GM12878 (cell line): ENCODE data around the gene S1PR2. TPM values are rescaled to one million over a fixed set of nuclear protein-coding genes. Genes with fewer than 3 reads are reported as not detected.

Experiments
- ATAC-seq: fragments of 200-7000 bp; cut with Tn5 transposase; 3 replicates; pipeline ENCODE4 v1.9.1; 2020; ENCODE audit warnings: mild to moderate bottlenecking, moderate library complexity
- BruUV-seq: library from RNA; stranded (reverse); fragments of 400-500 nt; replicated peaks from 2 replicates; lab custom pipeline; 2021; lab: Mats Ljungman, UMichigan
- CTCF ChIA-PET: fragments of 300-600 bp; sonication (Branson Sonifier 250); formaldehyde crosslinking; extraction: SDS; loops from one replicate; lab custom pipeline; 2021; ENCODE audit warnings: inconsistent platforms; lab: Yijun Ruan, JAX
- POLR2A ChIA-PET: fragments of 350-600 bp; formaldehyde crosslinking; extraction: SDS; loops from one replicate; lab custom pipeline; 2021; ENCODE audit warnings: inconsistent platforms; lab: Charles Lee
- RAD21 ChIA-PET: fragments of 300-600 bp; sonication (Branson Sonifier 250); formaldehyde crosslinking; loops from one replicate; lab custom pipeline; 2023; ENCODE audit warnings: antibody characterized with exemption; ENCODE audit not compliant: unreplicated experiment; lab: Charles Lee
- SMC1A ChIA-PET: fragments of 300-600 bp; sonication (Branson Sonifier 250); formaldehyde crosslinking; loops from one replicate; lab custom pipeline; 2023; ENCODE audit not compliant: unreplicated experiment, uncharacterized antibody; lab: Charles Lee
- DNase-seq: peaks from one replicate; pipeline ENCODE4 v3.0.0-alpha.2; 2011; ENCODE audit warnings: low read depth, low spot score
- FAIRE-seq: peaks from 3 replicates; lab custom pipeline; 2011; peaks lifted over from hg19 to GRCh38; lab: Jason Lieb, UNC
- H2AFZ ChIP-seq: 2 replicates; pipeline ENCODE4 v1.6.0; 2011; ENCODE audit warnings: low read depth, low read length, control low read depth; ENCODE audit not compliant: control insufficient read depth
- H3K27ac ChIP-seq: 2 replicates; pipeline ENCODE4 v1.5.1; 2011; ENCODE audit warnings: control low read depth; ENCODE audit not compliant: control insufficient read depth, insufficient read depth
- H3K27me3 ChIP-seq, 2 experiments: replicated peaks in 1 of 2; 2 replicates each; pipeline versions ENCODE4 v1.6.0 to v1.6.1; 2011; ENCODE audit warnings: low read length in 1 of 2; ENCODE audit not compliant: control insufficient read depth in 2 of 2, insufficient read depth in 2 of 2
- H3K36me3 ChIP-seq, 2 experiments: 2 replicates each; pipeline ENCODE4 v1.5.1; 2011; ENCODE audit warnings: low read length in 1 of 2; ENCODE audit not compliant: control insufficient read depth in 2 of 2, insufficient read depth in 2 of 2
- H3K4me1 ChIP-seq: 2 replicates; pipeline ENCODE4 v1.6.1; 2011; ENCODE audit warnings: mild to moderate bottlenecking, low read length, moderate library complexity, mixed read lengths; ENCODE audit not compliant: control insufficient read depth, insufficient read depth
- H3K4me2 ChIP-seq: 2 replicates; pipeline ENCODE4 v1.6.0; 2011; ENCODE audit warnings: control low read depth; ENCODE audit not compliant: control insufficient read depth, insufficient read depth
- H3K4me3 ChIP-seq: fragments of 200-600 bp; sonication (generic); 2 replicates; pipeline ENCODE4 v1.5.1; 2016
- H3K79me2 ChIP-seq: 2 replicates; pipeline ENCODE4 v1.6.0; 2011; ENCODE audit warnings: low read length; ENCODE audit not compliant: control insufficient read depth, insufficient read depth
- H3K9ac ChIP-seq: 2 replicates; pipeline ENCODE4 v1.8.0; 2011; ENCODE audit warnings: low read length, control low read depth, mixed read lengths; ENCODE audit not compliant: control insufficient read depth, insufficient read depth
- H3K9me3 ChIP-seq: replicated peaks from 3 replicates; pipeline ENCODE4 v1.5.1; 2011; ENCODE audit warnings: mild to moderate bottlenecking, low read length; ENCODE audit not compliant: control insufficient read depth, insufficient read depth
- H4K20me1 ChIP-seq: 2 replicates; pipeline ENCODE4 v1.6.0; 2011; ENCODE audit not compliant: control insufficient read depth, insufficient read depth
- CHD4 ChIP-seq: fragments of 200-600 bp; sonication (generic); IDR thresholded peaks from 2 replicates; pipeline ENCODE4 v1.6.1; 2016; ENCODE audit warnings: mild to moderate bottlenecking
- CREB1 ChIP-seq: IDR thresholded peaks from 2 replicates; pipeline ENCODE4 v1.6.1; 2012; ENCODE audit warnings: low read depth, mild to moderate bottlenecking, inconsistent platforms
- CUX1 ChIP-seq: IDR thresholded peaks from 2 replicates; pipeline ENCODE4 v1.6.1; 2012; ENCODE audit warnings: improper control_type of control experiment, low read depth, low read length; ENCODE audit not compliant: insufficient replicate concordance
- FOXM1 ChIP-seq: IDR thresholded peaks from 2 replicates; pipeline ENCODE4 v1.6.1; 2012; ENCODE audit warnings: low read depth, mild to moderate bottlenecking, inconsistent platforms, low read length, moderate library complexity
- HCFC1 ChIP-seq: fragments of 150-350 bp; IDR thresholded peaks from 2 replicates; pipeline ENCODE4 v1.6.1; 2014; ENCODE audit warnings: low read length
- HSF1 ChIP-seq: fragments of 150-350 bp; IDR thresholded peaks from 2 replicates; pipeline ENCODE4 v1.6.1; 2014; ENCODE audit warnings: mild to moderate bottlenecking, low read depth, low read length
- PBX3 ChIP-seq: IDR thresholded peaks from 2 replicates; pipeline ENCODE4 v1.6.1; 2011; ENCODE audit warnings: mild to moderate bottlenecking, low read depth, low read length, moderate library complexity; ENCODE audit not compliant: insufficient replicate concordance
- STAT1 ChIP-seq: fragments of 450-650 bp; conservative IDR thresholded peaks from 2 replicates; pipeline ENCODE4 v1.6.1; 2014; ENCODE audit warnings: antibody characterized with exemption, mild to moderate bottlenecking
- WRNIP1 ChIP-seq: IDR thresholded peaks from 2 replicates; pipeline ENCODE4 v1.6.1; 2011; ENCODE audit warnings: low read depth, low read length, improper control_type of control experiment, borderline replicate concordance
- ZBED1 ChIP-seq: IDR thresholded peaks from 2 replicates; pipeline ENCODE4 v1.6.1; 2016; ENCODE audit warnings: borderline replicate concordance
- WGBS: methylation state at CpG from one replicate; pipeline ENCODE4 v1.1.6; 2016; ENCODE audit warnings: low lambda C conversion rate; ENCODE audit not compliant: insufficient replicate concordance, insufficient coverage; ENCODE audit errors: missing lambda C conversion rate; 5-methylcytosine and 5-hydroxymethylcytosine counted together
- in situ Hi-C: fragments of 300-500 bp; cut with MboI; formaldehyde crosslinking; loops from 9 replicates; pipeline ENCODE4 v1.14.3; 2018; ENCODE audit warnings: mixed read lengths
- intact Hi-C: fragments of 100-400 bp; cut with micrococcal nuclease; formaldehyde crosslinking; loops from one replicate; pipeline ENCODE4 v1.14.2; 2022; ENCODE audit not compliant: unreplicated experiment
- polyA plus RNA-seq, 11 experiments: library from polyadenylated mRNA; depleted of rRNA in 4 of 11; unstranded in 6 of 11; stranded (reverse) in 5 of 11; fragments of >200 nt; fragmentation: Nextera tagmentation in 4 of 11; fragmentation: Illumina TruSeq in 1 of 11; extraction: Ambion mirVana in 4 of 11; extraction: Trizol in 1 of 11; gene quantifications; 1 replicate in 1 of 11; 2 replicates in 10 of 11; pipeline versions ENCODE4 v1.2.1 to v1.2.3, GENCODE V29; 2011 to 2016; ENCODE audit warnings: inconsistent platforms in 2 of 11, missing spikeins in 2 of 11, low read depth in 1 of 11
- total RNA-seq, 4 experiments: library from RNA; depleted of rRNA in 3 of 4; stranded (reverse); fragments of >200 nt in 3 of 4; fragmentation: Illumina TruSeq in 1 of 4; extraction: Trizol in 1 of 4; gene quantifications; 2 replicates each; pipeline versions ENCODE4 v1.2.1 to v1.2.3, GENCODE V29; 2013 to 2021
- TF ChIP-seq, protein P1 (sequence below): fragments of 450-650 bp; IDR thresholded peaks from 2 replicates; pipeline ENCODE4 v1.6.1; 2017; ENCODE audit warnings: mild to moderate bottlenecking, moderate library complexity

The S1PR2 gene
- total and polyA plus RNA-seq, 10 of the 15 experiments (the other 5 are each of a cell fraction or from before 2014, with no cell fraction given) = 4.9 to 26.8 (median 11.6) TPM

- no peaks in the 10 kb centered on the region for H3K27me3 ChIP-seq
- peaks cover 35% of the 10 kb centered on the region for H3K4me1 ChIP-seq
- no peak overlapping the region for H3K27ac ChIP-seq
- DNase-seq (no peak), FAIRE-seq (no peak), ATAC-seq (no peak)
- peaks cover 8 to 11% of the 10 kb centered on the region in 2 experiments; a peak in 3 of 4 replicates for H3K36me3 ChIP-seq
- CTCF ChIA-PET = interaction anchor here (0.5 to 9.8 kb wide), 6 partner anchors 9 to 35 kb away, joined by 3 to 148 read pairs (median 6); partner anchors contain the start of gene MRPL4
- SMC1A ChIA-PET = interaction anchor here (0.9 to 8.8 kb wide), 6 partner anchors 16 to 34 kb away, joined by 3 to 78 read pairs (median 4); partner anchors contain the start of gene DNMT1
- H4K20me1 ChIP-seq = no peaks in the 10 kb centered on the region
- intact Hi-C loops (no loop called here), in situ Hi-C loops (loop anchor here (25.0 kb wide), 1 partner anchor 1089 kb away; the partner anchor contains the start of genes OR7G3 and ZNF317)
- H3K4me3 ChIP-seq = no peak overlapping the region
- peaks cover 60% of the 10 kb centered on the region for H3K79me2 ChIP-seq
- BruUV-seq = no TSS peak
- no peak overlapping the region for H3K9ac ChIP-seq
- no peak overlapping the region for H2AFZ ChIP-seq
- POLR2A ChIA-PET = interaction anchor here (0.8 kb wide), 1 partner anchor 23 kb away, joined by 5 read pairs; no protein-coding TSS in a partner anchor
- H3K4me2 ChIP-seq = no peak overlapping the region
- WGBS = 90% methylated on average over 6 of the region's 6 CpGs
- H3K9me3 ChIP-seq = no peaks in the 10 kb centered on the region; the same call in 2 of the 3 replicates
- RAD21 ChIA-PET = interaction anchor here (0.8 to 8.2 kb wide), 4 partner anchors 9 to 33 kb away, joined by 3 to 98 read pairs (median 6); partner anchors contain the start of gene MRPL4
- TF ChIP-seq WRNIP1 (no peak), HCFC1 (no peak), CUX1 (no peak), STAT1 (no peak), HSF1 (no peak), FOXM1 (no peak), CREB1 (no peak), ZBED1 (no peak), CHD4 (no peak), PBX3 (no peak)
- TF ChIP-seq, protein P1, sequence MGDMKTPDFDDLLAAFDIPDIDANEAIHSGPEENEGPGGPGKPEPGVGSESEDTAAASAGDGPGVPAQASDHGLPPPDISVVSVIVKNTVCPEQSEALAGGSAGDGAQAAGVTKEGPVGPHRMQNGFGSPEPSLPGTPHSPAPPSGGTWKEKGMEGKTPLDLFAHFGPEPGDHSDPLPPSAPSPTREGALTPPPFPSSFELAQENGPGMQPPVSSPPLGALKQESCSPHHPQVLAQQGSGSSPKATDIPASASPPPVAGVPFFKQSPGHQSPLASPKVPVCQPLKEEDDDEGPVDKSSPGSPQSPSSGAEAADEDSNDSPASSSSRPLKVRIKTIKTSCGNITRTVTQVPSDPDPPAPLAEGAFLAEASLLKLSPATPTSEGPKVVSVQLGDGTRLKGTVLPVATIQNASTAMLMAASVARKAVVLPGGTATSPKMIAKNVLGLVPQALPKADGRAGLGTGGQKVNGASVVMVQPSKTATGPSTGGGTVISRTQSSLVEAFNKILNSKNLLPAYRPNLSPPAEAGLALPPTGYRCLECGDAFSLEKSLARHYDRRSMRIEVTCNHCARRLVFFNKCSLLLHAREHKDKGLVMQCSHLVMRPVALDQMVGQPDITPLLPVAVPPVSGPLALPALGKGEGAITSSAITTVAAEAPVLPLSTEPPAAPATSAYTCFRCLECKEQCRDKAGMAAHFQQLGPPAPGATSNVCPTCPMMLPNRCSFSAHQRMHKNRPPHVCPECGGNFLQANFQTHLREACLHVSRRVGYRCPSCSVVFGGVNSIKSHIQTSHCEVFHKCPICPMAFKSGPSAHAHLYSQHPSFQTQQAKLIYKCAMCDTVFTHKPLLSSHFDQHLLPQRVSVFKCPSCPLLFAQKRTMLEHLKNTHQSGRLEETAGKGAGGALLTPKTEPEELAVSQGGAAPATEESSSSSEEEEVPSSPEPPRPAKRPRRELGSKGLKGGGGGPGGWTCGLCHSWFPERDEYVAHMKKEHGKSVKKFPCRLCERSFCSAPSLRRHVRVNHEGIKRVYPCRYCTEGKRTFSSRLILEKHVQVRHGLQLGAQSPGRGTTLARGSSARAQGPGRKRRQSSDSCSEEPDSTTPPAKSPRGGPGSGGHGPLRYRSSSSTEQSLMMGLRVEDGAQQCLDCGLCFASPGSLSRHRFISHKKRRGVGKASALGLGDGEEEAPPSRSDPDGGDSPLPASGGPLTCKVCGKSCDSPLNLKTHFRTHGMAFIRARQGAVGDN = no peak
These were observed 5.1 kb downstream of the S1PR2 start for GRCh38 chr19:10226021-10226375.
